ENCODE data around the gene BAHCC1. TPM values are rescaled to one million over a fixed set of nuclear protein-coding genes. Genes with fewer than 3 reads are reported as not detected.
A peak's percentile ranks its signal among the peaks of the same experiment; 100 is the strongest.

BAHCC1 gene
- total RNA-seq, 1 donor from 2014 or later: not detected

GRCh38 chr17:81432941-81433340 lies 37.7 kb downstream of the BAHCC1 start:
- Mint-ChIP-seq H3K27ac (no peak overlapping the region), H3K36me3 (ENCODE audit: low read depth) (no peaks in the 10 kb centered on the region), H3K4me1 (no peaks in the 10 kb centered on the region), H3K4me3 (no peak overlapping the region), H3K27me3 (peaks cover 9% of the 10 kb centered on the region), H3K9me3 (no peaks in the 10 kb centered on the region)
- intact Hi-C loops (cut with micrococcal nuclease): no loop called here
- no peak for DNase-seq

- Mint-ChIP-seq H3K4me1 (no peaks in the 10 kb centered on the region), H3K36me3 (ENCODE audit: low read depth) (no peaks in the 10 kb centered on the region), H3K4me3 (no peak overlapping the region), H3K27ac (no peak overlapping the region), H3K9me3 (no peaks in the 10 kb centered on the region), H3K27me3 (peaks cover 9% of the 10 kb centered on the region)
- no peak for DNase-seq
- intact Hi-C loops (cut with micrococcal nuclease): no loop called here
Measured at GRCh38 chr17:81433656-81434055, 38.4 kb downstream of the BAHCC1 start.

- intact Hi-C loops (cut with micrococcal nuclease): no loop called here
- Mint-ChIP-seq H3K9me3 (no peaks in the 10 kb centered on the region), H3K4me1 (no peaks in the 10 kb centered on the region), H3K4me3 (no peak overlapping the region), H3K27me3 (peaks cover 7% of the 10 kb centered on the region), H3K27ac (no peak overlapping the region), H3K36me3 (ENCODE audit: low read depth) (no peaks in the 10 kb centered on the region)
- no peak for DNase-seq
Measured at GRCh38 chr17:81434072-81434471, 38.8 kb downstream of the BAHCC1 start.

GRCh38 chr17:81434681-81435417 lies 39.6 kb downstream of the BAHCC1 start:
- DNase-seq: no peak
- Mint-ChIP-seq H3K4me1 (peaks cover 2% of the 10 kb centered on the region), H3K27me3 (peaks cover 9% of the 10 kb centered on the region), H3K4me3 (no peak overlapping the region), H3K36me3 (ENCODE audit: low read depth) (no peaks in the 10 kb centered on the region), H3K9me3 (no peaks in the 10 kb centered on the region), H3K27ac (no peak overlapping the region)
- intact Hi-C loops (cut with micrococcal nuclease): no loop called here

- intact Hi-C loops (cut with micrococcal nuclease): no loop called here
- Mint-ChIP-seq H3K36me3 (ENCODE audit: low read depth) (no peaks in the 10 kb centered on the region), H3K4me3 (no peak overlapping the region), H3K4me1 (peaks cover 2% of the 10 kb centered on the region), H3K9me3 (no peaks in the 10 kb centered on the region), H3K27ac (no peak overlapping the region), H3K27me3 (peaks cover 4% of the 10 kb centered on the region)
- DNase-seq: no peak
Measured at GRCh38 chr17:81435652-81436293, 40.5 kb downstream of the BAHCC1 start.

GRCh38 chr17:81436294-81436849 lies 41.1 kb downstream of the BAHCC1 start:
- Mint-ChIP-seq H3K36me3 (ENCODE audit: low read depth) (no peaks in the 10 kb centered on the region), H3K27me3 (peaks cover 4% of the 10 kb centered on the region), H3K9me3 (no peaks in the 10 kb centered on the region), H3K27ac (no peak overlapping the region), H3K4me3 (no peak overlapping the region), H3K4me1 (peaks cover 2% of the 10 kb centered on the region)
- DNase-seq: no peak
- intact Hi-C loops (cut with micrococcal nuclease): no loop called here

GRCh38 chr17:81437191-81437651 lies 42.0 kb downstream of the BAHCC1 start:
- intact Hi-C loops (cut with micrococcal nuclease): no loop called here
- Mint-ChIP-seq H3K4me3 (no peak overlapping the region), H3K36me3 (ENCODE audit: low read depth) (no peaks in the 10 kb centered on the region), H3K27ac (no peak overlapping the region), H3K4me1 (peaks cover 2% of the 10 kb centered on the region), H3K9me3 (no peaks in the 10 kb centered on the region), H3K27me3 (peaks cover 4% of the 10 kb centered on the region)
- no peak for DNase-seq

GRCh38 chr17:81438007-81438659 lies 42.9 kb downstream of the BAHCC1 start:
- Mint-ChIP-seq H3K27me3 (peaks cover 4% of the 10 kb centered on the region), H3K4me3 (no peak overlapping the region), H3K27ac (no peak overlapping the region), H3K36me3 (ENCODE audit: low read depth) (no peaks in the 10 kb centered on the region), H3K4me1 (peaks cover 2% of the 10 kb centered on the region), H3K9me3 (no peaks in the 10 kb centered on the region)
- no peak for DNase-seq
- intact Hi-C loops (cut with micrococcal nuclease): no loop called here

GRCh38 chr17:81438688-81439087 lies 43.4 kb downstream of the BAHCC1 start:
- intact Hi-C loops (cut with micrococcal nuclease): no loop called here
- no peak for DNase-seq
- Mint-ChIP-seq H3K4me1 (peaks cover 2% of the 10 kb centered on the region), H3K4me3 (no peak overlapping the region), H3K27ac (no peak overlapping the region), H3K9me3 (no peaks in the 10 kb centered on the region), H3K36me3 (ENCODE audit: low read depth) (no peaks in the 10 kb centered on the region), H3K27me3 (peaks cover 4% of the 10 kb centered on the region)

GRCh38 chr17:81440051-81440471 lies 44.8 kb downstream of the BAHCC1 start:
- intact Hi-C loops (cut with micrococcal nuclease): no loop called here
- Mint-ChIP-seq H3K27me3 (peaks cover 4% of the 10 kb centered on the region), H3K27ac (no peak overlapping the region), H3K36me3 (ENCODE audit: low read depth) (no peaks in the 10 kb centered on the region), H3K9me3 (no peaks in the 10 kb centered on the region), H3K4me3 (no peak overlapping the region), H3K4me1 (peaks cover 2% of the 10 kb centered on the region)
- DNase-seq: no peak

- Mint-ChIP-seq H3K4me3 (no peak overlapping the region), H3K36me3 (ENCODE audit: low read depth) (no peaks in the 10 kb centered on the region), H3K27ac (peak overlapping the region; percentile 29), H3K4me1 (peaks cover 2% of the 10 kb centered on the region), H3K9me3 (no peaks in the 10 kb centered on the region), H3K27me3 (peaks cover 4% of the 10 kb centered on the region)
- intact Hi-C loops (cut with micrococcal nuclease): no loop called here
- peak; percentile 65 for DNase-seq
Measured at GRCh38 chr17:81440511-81441244, 45.4 kb downstream of the BAHCC1 start.

GRCh38 chr17:81442791-81443190 lies 47.5 kb downstream of the BAHCC1 start:
- Mint-ChIP-seq H3K27me3 (peaks cover 4% of the 10 kb centered on the region), H3K27ac (no peak overlapping the region), H3K36me3 (ENCODE audit: low read depth) (no peaks in the 10 kb centered on the region), H3K4me1 (peaks cover 2% of the 10 kb centered on the region), H3K4me3 (no peak overlapping the region), H3K9me3 (no peaks in the 10 kb centered on the region)
- no peak for DNase-seq
- intact Hi-C loops (cut with micrococcal nuclease): no loop called here

- no peak overlapping the region for H3K4me3 Mint-ChIP-seq
- peaks cover 2% of the 10 kb centered on the region for H3K4me1 Mint-ChIP-seq
- no peaks in the 10 kb centered on the region for H3K36me3 Mint-ChIP-seq (ENCODE audit: low read depth)
- H3K27ac Mint-ChIP-seq: no peak overlapping the region
- intact Hi-C loops (cut with micrococcal nuclease): no loop called here
- H3K9me3 Mint-ChIP-seq: no peaks in the 10 kb centered on the region
- no peak for DNase-seq
- H3K27me3 Mint-ChIP-seq: peaks cover 3% of the 10 kb centered on the region
Measured at GRCh38 chr17:81443269-81443668, 48.0 kb downstream of the BAHCC1 start.
